Fibroblast of villous mesenchyme (primary cell): ENCODE data around the gene PLSCR1. TPM values are rescaled to one million over a fixed set of nuclear protein-coding genes. Genes with fewer than 3 reads are reported as not detected.
"Not testable (repeated sequence)": the region's sequence is repeated elsewhere in the genome, so short reads cannot be mapped to it uniquely, and the experiment has no call there.

Experiments
- DNase-seq: peaks from one replicate; pipeline ENCODE4 v3.0.0-alpha.2; 2010; ENCODE audit warnings: low read depth
- H3K4me3 ChIP-seq: 2 replicates; pipeline ENCODE4 v1.5.1; 2011; ENCODE audit warnings: low read depth, mild to moderate bottlenecking, low read length
- CTCF ChIP-seq: IDR thresholded peaks from 2 replicates; pipeline ENCODE4 v1.5.1; 2012; ENCODE audit warnings: low read depth, mild to moderate bottlenecking, low read length; ENCODE audit not compliant: insufficient read depth
- total RNA-seq: library from RNA; depleted of rRNA; stranded (reverse); fragments of >200 nt; gene quantifications from 2 replicates; pipeline ENCODE4 v1.2.3, GENCODE V29; 2012

PLSCR1 gene
- total RNA-seq, 1 donor = 34.5 TPM

- H3K4me3 ChIP-seq = no peak overlapping the region
- DNase-seq = no peak
- no peak for TF ChIP-seq CTCF
Measured at GRCh38 chr3:146504498-146505197, 39.8 kb downstream of the PLSCR1 start.

GRCh38 chr3:146503461-146504202 lies 40.8 kb downstream of the PLSCR1 start:
- TF ChIP-seq CTCF = peak; percentile 5
- H3K4me3 ChIP-seq = no peak overlapping the region
- DNase-seq = peak; percentile 86

- no peak for TF ChIP-seq CTCF
- DNase-seq = no peak
- no peak overlapping the region for H3K4me3 ChIP-seq
Measured at GRCh38 chr3:146502887-146503460, 41.4 kb downstream of the PLSCR1 start.

GRCh38 chr3:146501752-146502151 lies 42.7 kb downstream of the PLSCR1 start:
- H3K4me3 ChIP-seq = no peak overlapping the region
- no peak for TF ChIP-seq CTCF
- no peak for DNase-seq

GRCh38 chr3:146499701-146500100 lies 44.7 kb downstream of the PLSCR1 start:
- no peak for TF ChIP-seq CTCF
- no peak for DNase-seq
- no peak overlapping the region for H3K4me3 ChIP-seq

GRCh38 chr3:146498002-146498736 lies 46.2 kb downstream of the PLSCR1 start:
- TF ChIP-seq CTCF = no peak
- no peak for DNase-seq
- H3K4me3 ChIP-seq = no peak overlapping the region

- not testable (repeated sequence) for H3K4me3 ChIP-seq, DNase-seq
Measured at GRCh38 chr3:146497145-146497843, 47.1 kb downstream of the PLSCR1 start.
